Umbilical cord (tissue), 2 donors: ENCODE measurements around the gene NABP1. TPM values are rescaled to one million over a fixed set of nuclear protein-coding genes. Genes with fewer than 3 reads are reported as not detected.

Source experiments
- DNase-seq: peaks from one replicate; pipeline ENCODE4 v3.0.0-alpha.2; 2015; ENCODE audit warnings: low spot score
- total RNA-seq: library from RNA; depleted of rRNA; stranded (reverse); fragments of >200 nt; gene quantifications from one replicate; pipeline ENCODE4 v1.2.3, GENCODE V29; 2014; ENCODE audit warnings: low replicate concordance; ENCODE audit not compliant: insufficient read depth

The NABP1 gene
- total RNA-seq, 1 donor from 2014 or later = 32.0 TPM

DNA sequence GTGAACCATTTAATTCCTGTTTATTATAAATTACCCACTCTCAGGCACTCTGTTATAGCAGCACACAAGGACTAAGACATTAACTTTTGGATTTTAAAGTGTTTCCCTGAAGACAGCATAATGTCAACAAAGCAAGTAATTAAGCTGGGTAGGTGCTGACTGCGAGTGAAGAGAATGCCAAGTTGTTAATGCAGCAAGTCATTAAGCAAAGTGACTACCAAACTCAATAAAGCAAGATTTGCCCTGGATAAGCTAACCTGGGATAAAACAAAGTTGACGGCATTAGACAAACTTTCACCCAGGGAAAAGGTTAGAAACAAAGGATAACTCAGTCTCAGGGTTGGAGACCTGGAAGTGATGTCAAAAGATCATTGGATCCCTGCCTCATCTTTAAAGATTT lies 28.4 kb upstream of the NABP1 start:
- DNase-seq = no peak

DNA sequence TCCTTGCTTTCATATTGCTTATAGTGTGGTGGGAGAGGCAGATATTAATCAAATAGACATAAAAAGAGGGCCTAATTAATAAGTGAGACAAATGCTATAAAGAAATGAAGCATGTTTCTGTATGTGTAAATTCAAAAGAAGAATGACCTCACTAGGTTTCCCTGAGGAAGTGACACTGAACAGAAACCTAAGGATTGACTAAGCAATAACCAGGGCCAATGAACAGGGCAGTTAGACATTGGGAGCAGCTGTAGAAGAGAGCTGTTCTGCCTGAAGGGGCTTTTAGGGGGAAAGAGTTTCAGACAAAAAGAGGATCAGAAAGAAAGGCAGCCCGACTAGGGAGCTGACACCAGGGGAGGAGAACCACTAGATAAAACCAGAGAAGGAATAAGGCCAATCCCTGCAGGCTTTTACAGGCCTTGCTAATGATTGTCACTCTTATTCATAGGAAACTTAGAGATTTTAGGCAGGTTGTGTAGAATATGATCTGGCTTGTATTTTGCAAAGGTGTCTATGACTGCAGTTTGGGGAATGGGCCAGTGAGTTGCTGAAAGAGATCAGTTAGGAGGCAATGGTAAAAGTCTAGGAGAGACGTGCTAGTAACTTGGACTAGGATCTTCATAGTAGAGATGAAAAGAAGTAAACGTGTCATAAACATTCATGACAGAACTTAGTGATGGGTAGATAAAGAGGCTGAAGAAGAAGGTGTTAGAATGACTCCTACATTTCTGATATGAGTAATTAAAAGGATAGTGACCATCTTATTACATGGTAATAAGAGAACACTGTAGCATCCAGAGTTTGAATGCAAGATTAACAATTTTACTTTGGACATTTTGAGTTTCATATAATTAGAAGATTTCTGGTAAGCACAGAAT lies 26.8 kb upstream of the NABP1 start:
- no peak for DNase-seq

DNA sequence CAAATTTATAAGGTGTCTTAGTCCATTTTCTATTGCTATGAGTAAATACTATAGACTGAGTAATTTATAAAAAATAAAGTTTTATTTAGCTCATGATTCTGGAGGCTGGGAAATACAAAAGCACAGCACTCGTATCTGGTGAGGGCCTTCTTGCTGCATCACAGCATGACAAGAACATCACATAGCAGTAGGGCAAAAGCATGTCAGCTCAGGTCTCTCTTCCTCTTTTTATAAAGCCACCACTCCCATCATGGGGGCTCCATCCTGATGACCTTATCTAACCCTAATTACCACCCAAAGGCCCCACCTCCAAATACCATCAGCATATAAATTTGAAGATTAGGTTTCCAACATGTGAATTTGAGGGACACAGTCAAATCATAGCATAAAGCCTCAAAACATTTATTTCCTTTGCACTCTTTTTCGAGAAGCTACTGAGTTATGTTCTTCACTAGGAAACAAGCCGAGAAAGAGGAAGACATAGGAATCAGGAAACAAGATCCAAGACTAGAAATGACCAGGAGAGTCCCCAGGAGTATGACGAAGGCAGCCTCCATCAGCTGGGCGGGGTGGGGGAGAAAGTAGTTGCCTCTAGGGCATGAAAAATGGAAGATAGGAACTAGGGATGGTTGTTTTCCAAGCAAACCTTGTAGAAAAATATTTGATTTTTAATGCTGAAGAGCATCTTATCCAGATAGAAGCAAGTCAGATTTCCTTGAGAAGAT lies 24.1 kb upstream of the NABP1 start:
- DNase-seq = no peak

DNA sequence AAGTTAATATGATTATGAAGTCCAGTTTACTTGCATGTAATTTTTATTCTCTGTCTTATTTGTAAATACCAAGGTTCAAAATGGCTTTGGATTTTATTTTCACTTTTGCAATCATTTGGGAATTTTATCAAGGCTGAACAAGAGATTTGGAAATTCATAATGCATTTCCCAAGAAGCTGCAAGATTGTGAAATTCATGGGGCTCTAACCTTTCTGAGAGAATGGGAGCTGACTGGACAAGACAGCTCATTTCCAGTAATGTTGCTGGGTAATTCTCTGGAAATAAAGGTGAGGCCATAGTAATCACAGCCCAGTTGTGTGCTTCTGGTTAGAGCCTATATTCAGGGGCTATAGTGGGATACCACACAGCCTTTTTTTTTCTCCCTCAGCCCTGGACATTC lies 21.5 kb upstream of the NABP1 start:
- DNase-seq = no peak

DNA sequence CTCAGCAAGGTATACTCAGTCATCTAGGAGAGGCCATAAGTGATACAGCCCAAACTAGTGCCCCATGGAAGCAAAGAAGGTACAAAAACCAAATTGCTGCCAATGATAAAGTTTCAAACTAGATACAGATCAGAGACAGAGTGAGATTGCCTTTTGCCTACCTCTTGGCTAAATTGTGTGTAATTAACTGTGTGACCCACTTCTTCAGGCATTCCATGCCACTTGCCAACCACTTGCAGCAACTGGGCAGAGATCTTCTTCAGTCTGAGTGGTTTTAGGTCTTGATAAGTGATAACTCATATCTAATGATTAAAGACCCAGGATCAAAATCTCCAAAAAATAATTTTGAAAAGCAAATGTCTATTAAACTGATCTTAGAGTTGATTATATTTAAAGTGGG lies 21.1 kb upstream of the NABP1 start:
- DNase-seq = no peak

DNA sequence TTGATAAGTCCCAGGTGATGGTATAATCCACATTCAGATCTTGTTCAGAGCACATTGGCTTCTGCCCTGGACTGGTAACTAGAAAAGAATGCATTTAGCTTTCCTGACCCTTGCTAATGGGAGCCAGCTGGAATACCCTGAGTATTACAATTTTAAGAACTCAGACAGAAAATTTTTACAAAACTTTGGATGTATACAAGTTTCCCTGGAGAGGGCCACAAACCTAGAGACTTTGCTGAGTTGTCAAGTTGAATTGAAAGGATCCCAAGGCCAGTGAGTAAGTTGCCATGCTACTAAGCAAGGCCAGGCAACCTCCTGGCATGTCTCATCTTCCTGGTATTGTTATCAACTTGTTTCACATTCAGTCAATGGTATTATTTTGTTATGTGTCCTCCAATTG lies 20.0 kb upstream of the NABP1 start:
- DNase-seq = no peak

DNA sequence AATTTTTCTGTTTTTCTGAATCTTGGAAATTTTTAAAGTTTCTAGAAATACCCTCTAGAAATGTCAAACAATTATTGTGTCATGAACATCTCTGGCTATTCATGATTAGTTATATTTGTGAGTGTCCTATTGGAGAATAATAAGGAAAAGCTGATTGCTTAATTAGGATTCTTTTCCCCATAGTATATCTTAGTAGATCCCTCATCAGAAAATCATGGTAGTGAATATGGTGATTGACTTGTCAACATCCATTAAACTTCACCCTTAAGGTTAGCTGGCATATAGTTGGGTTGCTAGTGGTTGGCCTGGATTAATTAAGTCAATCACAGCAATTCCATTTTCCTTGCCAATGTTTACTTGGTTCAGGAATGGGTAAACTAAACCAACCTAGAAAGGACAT lies 18.7 kb upstream of the NABP1 start:
- DNase-seq = no peak

DNA sequence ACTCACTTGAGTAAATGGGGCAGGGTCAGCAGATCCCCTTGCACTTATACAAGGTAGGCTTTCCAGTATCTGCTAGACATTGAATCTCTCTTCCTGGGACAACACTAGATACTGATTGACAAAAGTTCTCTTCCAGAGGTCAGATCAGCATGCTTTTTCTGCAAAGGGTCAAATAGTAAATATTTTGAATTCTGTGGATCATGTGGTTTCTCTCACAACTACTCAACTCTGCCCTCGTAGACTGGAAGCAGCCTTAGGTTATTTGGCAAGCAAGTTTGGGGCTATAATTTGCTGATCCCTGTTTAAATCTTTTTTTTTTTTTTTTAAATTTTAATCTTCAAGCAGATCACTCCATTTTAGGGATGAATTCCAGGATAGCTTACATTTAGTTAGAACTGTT lies 17.4 kb upstream of the NABP1 start:
- no peak for DNase-seq

DNA sequence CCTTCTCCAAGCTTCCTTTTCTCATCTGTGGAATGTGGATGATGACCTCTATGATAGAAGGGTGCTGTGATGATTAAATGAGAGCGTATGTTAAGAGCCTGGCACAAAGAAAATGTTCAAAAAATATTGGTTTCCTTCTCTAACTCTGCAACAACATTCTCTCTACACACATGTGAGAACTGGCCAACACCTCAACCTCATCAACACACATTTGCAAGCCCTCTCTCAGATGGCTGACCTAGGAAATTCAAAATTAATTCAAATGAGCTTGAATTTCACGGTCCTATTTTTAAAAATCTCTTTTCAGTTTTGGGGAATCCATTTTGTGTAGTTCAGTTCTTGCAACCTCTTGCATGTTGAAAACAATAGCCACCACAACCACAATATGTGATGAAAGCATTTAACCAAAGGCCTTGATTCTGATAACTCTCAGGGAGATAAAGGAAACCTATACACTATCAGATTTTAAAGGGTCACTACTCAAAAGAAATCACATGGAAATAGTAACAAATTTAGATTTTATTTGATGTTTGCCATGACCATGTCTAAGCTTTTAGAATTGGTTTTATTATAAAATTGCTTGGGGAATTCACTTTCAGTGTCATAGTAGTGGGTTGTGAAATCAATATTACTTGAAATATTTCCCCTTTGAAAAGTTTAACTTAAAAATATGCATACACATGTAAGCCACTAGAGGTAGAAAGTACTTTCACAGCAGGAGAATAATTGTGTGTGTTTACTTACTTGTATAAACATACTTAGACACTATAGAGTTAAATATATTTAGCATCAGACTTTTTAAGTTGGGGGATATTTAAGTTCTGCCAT lies 16.6 kb upstream of the NABP1 start:
- DNase-seq = no peak

DNA sequence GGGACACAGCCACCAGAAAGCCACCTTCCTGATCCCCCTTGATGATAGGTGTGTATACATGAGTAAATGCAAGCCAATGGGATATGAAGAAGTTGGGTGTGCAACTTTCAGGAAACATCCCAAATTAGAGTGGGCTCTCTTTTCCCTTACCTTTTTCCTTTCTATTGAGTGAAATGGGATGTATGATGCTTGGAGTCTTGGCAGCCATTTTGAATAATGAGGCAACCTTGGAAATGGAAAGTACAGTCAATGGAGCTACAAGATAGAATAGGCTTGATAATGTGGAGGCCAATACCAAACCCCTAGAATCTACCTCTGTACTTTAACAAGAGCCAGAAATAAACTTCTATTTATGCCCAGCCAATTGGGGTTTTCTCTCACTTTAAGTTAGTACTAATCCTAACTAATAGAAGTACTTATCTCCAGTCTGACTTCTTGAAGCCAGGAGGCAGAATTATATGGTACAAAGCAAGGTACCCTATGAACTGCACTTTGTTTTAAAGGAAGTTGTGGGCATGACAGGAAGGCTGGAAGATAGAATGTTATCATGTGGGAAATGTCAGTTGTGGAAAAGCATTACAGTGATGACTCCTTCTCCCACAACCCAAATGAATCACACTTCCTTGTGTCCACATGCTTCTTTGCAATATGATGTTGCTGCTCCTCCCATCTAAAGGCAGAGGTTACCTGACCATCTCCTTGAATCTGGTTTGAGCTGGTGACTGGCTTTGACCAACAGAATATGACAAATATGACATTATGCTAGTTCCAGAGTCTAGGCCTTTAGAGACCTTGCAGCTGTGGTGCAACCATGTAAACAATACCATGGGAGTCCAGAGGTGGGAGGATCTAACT lies 12.9 kb upstream of the NABP1 start:
- DNase-seq = no peak

DNA sequence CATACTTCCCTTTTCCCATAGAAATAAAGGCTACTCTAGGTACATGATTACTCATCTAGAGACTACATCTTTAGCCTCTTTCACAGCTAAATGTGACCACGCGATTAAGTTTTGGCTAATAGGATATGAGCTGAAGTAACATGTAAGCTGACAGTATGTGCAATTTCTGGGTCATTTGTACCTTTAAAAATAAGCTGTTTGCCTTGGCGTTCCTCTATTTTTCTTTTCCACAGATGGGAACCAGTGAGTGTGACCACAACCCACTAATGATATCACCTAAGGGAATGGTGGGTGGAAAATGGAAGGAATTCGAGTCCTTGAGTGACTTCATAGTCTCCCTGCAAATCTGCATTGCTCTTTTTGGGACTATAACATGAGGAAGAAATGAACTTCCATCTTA lies 11.7 kb upstream of the NABP1 start:
- no peak for DNase-seq

DNA sequence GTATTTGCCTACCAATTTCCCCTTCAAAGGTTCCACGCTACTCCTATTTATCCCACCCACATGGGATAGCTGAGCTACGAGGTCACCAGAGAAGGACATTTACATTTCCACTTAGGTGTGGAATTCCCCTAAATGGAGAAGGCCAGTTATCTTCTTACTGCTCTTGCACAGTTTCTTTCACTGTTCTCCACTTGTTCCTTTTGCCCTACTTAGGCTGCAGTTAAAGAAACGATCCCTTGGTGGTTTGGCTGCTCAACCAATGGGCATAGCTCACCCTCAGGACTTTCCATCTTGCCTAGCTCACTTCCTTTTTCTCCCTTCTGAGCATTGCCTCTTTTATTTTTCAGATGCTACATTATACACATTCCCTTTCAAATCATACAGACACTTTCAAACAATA lies 11.2 kb upstream of the NABP1 start:
- DNase-seq = no peak

DNA sequence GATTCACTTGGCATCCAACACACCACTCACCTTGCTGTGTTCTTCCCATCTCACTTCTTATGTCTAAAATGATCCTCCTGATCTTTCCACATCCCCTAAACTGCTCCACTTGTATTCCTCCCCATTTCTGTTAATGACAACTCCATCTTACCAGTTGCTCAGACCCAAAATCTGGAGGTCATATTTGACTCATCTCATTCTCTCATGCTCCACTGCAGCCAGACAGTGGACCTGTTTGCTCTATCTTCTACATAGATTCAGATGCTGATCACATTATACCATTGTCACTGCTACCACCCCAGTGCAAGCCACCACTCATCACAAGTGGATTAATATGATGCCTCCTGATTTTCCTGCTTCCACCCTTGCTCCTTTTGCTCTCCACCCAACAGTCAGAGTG lies 7.9 kb upstream of the NABP1 start:
- no peak for DNase-seq

DNA sequence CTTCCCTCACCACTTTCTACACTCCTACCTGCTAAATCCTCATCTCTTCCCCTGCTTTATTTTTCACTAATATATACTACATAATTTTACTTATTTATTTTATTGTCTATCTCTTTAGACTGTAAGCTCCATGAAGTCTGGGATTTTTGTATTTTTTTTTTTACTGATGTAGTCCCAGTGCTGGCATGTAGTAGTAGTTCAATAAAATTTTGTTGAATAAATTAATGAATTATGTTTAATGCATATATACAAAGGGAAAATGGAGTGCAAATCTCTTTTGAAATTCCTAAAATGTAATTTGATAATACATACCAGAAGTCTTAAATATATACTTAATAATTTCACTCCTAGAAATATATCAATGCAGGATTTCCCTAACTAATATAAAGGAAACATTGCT lies 7.1 kb upstream of the NABP1 start:
- no peak for DNase-seq

DNA sequence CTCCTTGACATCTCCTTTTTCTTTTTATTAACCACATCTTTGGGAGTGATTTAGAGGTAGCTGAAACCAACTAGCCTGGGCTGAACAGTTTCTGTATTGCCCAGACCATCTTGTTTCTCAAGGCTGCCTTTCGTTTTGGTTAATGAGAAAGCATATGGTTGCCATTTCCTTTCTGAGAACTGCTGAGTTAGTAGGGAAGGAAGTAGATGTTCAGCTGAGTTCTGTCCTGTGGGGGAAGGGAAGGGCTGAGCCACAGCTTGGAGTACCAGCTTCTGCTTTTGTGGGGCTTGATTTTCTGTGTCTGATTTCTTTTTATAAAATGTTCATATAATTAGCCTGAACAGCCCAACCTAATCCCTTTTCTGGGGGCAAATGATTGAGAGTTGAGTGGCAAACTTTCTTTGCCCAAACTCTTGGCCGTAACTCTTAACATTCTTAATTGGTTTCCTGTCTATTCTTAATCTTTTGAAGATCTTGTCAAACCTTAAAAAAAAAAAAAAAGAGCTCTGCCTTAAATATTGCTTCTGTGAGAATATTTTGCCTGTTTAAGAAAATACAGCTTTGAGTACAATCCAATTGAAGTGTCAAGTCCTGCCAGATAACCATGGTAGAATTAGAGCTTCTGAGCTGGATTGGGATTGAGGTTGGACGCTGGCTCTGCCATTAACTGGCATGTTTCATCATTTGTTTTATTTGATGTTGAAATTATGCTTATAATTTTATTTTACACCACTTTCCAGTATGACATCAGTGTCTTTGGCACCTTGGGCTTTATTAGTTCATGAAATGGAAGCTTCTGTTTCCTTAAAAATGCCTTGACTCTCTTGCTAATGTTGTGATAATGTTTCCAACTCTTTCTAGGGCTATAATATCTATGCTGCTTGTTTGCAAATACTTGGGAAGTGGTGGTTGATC lies 1.9 kb upstream of the NABP1 start:
- peak; percentile 47 for DNase-seq

DNA sequence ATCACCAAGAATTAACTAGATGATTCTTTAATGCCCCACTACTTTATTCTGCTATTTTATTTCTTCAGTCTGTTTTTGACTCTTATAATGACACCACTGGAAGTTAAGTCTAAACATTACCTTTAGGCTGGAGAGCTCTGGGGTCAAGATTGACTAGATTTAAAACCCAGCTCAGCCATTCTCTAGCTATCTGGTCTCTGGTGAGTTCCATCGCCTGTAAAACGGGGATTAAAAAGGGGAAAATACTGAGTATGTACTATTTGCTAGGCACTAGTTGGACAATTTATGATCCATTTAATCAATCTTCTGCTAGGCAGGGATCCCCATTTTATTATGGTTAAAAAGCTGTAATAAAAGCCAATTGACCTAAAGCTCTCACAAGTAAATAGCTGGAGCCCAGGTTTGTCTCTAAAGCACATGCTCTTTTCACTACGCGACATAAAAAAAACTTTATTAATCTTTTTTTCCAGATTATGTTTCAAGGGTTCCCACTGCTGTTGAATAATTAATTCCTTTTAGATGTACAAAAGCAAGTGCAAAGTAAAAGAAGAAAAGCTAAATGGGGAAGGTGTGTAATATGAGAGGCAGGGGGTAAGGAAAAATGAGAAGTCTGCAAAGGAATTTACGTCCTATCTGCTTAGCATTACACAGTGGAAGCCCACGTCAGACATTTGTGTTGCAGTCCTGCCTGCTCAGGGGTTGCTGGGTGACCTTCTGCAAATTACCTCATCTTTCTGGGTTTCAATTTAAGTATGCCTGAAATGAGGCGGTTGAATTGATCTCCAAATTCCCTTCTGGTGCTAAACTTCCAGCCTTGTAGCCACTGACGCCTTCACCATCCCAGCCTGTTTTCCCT lies 918 bp upstream of the NABP1 start:
- peak; percentile 78 for DNase-seq

DNA sequence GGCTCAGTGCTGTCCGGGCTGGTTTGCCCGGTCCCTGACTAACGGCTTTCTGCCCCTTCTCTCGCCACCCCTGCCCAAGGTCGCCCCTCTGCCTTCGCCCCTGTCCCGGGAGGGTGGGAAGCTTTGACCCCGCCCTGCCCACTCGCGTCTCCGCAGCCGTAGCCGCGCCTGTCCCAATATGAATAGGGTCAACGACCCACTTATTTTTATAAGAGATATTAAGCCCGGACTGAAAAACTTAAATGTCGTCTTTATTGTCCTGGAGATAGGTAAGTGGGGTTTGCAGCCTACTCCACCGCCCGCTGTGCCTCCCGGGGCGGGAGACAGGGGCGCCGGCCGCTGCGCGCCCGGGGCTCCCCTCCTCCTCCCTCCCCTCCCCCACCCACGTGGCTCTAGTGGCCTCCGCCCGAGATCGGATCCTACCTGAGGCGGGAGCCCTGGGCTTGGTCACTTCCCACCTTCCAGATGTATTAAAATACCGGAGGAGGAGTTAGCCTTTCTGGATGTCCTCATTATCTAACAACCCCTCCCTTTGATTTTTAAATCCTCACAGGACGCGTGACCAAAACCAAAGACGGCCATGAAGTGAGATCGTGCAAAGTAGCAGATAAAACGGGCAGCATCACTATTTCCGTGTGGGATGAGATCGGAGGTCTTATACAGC lies 633 bp downstream of the NABP1 start:
- DNase-seq = no peak

DNA sequence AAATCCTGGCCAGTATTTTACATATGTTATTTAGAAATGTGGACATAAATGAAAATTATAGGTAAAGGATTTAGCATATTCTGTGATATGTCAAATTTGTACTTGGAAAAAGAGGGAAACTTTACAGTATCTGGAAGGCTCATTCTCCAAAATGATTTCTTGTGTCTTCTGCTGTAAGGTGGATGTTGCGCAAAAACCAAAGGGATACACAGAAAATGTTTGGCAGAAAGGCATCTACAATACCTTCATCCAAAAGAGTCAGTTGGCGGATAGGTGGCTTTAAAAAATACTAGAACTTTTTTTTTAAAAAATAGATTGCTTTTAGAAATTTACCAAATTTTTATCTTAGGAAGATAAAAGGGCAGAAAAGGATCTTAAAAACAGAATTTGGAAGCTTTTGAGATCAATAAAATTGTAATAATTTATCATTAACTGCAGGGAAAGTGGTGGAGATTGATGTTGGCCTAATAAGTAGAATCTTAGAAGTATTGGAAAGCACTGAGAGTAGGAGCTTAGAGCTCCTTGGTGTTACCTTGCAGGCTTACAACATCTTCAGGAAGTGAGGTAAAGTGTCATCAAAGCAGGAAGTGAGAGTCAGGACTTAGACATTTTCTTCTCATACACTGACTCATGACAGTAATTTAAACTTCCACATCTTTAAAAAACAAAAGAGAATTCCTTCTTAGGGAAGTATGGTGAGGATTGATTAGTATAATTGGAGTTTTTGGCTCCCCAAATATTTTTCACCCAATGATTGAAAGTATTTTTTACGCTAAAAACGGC lies 2.1 kb downstream of the NABP1 start:
- no peak for DNase-seq
